ENCODE results near the gene GALNT5. TPM values are rescaled to one million over a fixed set of nuclear protein-coding genes. Genes with fewer than 3 reads are reported as not detected.
"Not testable (repeated sequence)": the region's sequence is repeated elsewhere in the genome, so short reads cannot be mapped to it uniquely, and the experiment has no call there.

GALNT5 gene
- total RNA-seq, 2 experiments from 2014 or later: 0.04 TPM; not detected in 1

GRCh38 chr2:157264099-157264498, 6.6 kb downstream of the GALNT5 start:
- Mint-ChIP-seq H3K36me3 (ENCODE audit: low read depth) (no peaks in the 10 kb centered on the region), H3K4me3 (no peak overlapping the region), H3K4me1 (peaks cover 27% of the 10 kb centered on the region), H3K27me3 (no peaks in the 10 kb centered on the region), H3K27ac (no peak overlapping the region), H3K9me3 (ENCODE audit: low read depth) (no peaks in the 10 kb centered on the region)
- intact Hi-C loops (cut with DNase I, micrococcal nuclease): loop anchor here (5.0 to 10.0 kb wide), 2 partner anchors 213 to 931 kb away; no protein-coding TSS in a partner anchor
- ATAC-seq (no peak), DNase-seq (no peak)
- ChIA-PET POLR2A (no interaction called here), CTCF (interaction anchor here (1.0 to 3.0 kb wide), 3 partner anchors 38 to 63 kb away, joined by 3 to 15 read pairs (median 3); no protein-coding TSS in a partner anchor)

DNA sequence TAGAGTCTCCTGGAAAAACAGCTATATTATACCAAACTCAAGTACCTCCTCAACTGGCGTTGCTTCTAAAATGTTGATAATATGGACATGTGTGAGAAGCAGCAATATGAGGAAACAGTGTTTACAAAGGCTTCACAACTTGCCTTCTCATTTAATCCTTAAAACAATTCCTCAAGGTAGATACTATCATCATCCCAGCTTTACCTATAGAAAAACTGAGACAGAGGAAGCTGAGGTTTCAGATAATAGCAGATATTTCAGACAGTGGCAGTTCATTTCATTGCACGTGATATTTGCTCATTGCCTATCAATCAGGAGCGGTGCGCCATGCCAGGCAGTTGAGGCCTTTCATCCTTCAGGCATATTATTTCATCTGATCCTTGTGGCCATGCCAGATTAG, 8.3 kb downstream of the GALNT5 start:
- no peaks in the 10 kb centered on the region for H3K36me3 Mint-ChIP-seq (ENCODE audit: low read depth)
- H3K27me3 Mint-ChIP-seq: no peaks in the 10 kb centered on the region
- DNase-seq: no peak
- no peak overlapping the region for H3K27ac Mint-ChIP-seq
- ATAC-seq: no peak
- H3K9me3 Mint-ChIP-seq (ENCODE audit: low read depth): no peaks in the 10 kb centered on the region
- POLR2A ChIA-PET: no interaction called here
- H3K4me3 Mint-ChIP-seq: no peak overlapping the region
- CTCF ChIA-PET: interaction anchor here (0.9 to 3.0 kb wide), 3 partner anchors 13 to 37 kb away, joined by 3 to 15 read pairs (median 3); no protein-coding TSS in a partner anchor
- H3K4me1 Mint-ChIP-seq: peaks cover 20% of the 10 kb centered on the region
- intact Hi-C loops (cut with DNase I, micrococcal nuclease): loop anchor here in 1 of 2 experiments (10.0 kb wide), 1 partner anchor 929 kb away; no protein-coding TSS in a partner anchor

- no peak overlapping the region for H3K27ac Mint-ChIP-seq
- intact Hi-C loops (cut with DNase I, micrococcal nuclease): loop anchor here in 1 of 2 experiments (10.0 kb wide), 1 partner anchor 927 kb away; no protein-coding TSS in a partner anchor
- no peaks in the 10 kb centered on the region for H3K36me3 Mint-ChIP-seq (ENCODE audit: low read depth)
- peaks cover 28% of the 10 kb centered on the region for H3K4me1 Mint-ChIP-seq
- H3K4me3 Mint-ChIP-seq: no peak overlapping the region
- ChIA-PET POLR2A (no interaction called here), CTCF (interaction anchor here (0.8 kb wide), 1 partner anchor 94 kb away, joined by 3 read pairs; no protein-coding TSS in a partner anchor)
- DNase-seq: peak; percentile 42
- peak; percentile 45 for ATAC-seq
- H3K9me3 Mint-ChIP-seq (ENCODE audit: low read depth): no peaks in the 10 kb centered on the region
- H3K27me3 Mint-ChIP-seq: no peaks in the 10 kb centered on the region
Measured at GRCh38 chr2:157267476-157267875, 10.0 kb downstream of the GALNT5 start.

- Mint-ChIP-seq H3K36me3 (ENCODE audit: low read depth) (no peaks in the 10 kb centered on the region), H3K4me1 (peaks cover 27% of the 10 kb centered on the region), H3K27me3 (peaks cover 3% of the 10 kb centered on the region), H3K9me3 (ENCODE audit: low read depth) (no peaks in the 10 kb centered on the region), H3K27ac (no peak overlapping the region), H3K4me3 (no peak overlapping the region)
- DNase-seq: no peak
- intact Hi-C loops (cut with DNase I, micrococcal nuclease): loop anchor here in 1 of 2 experiments (10.0 kb wide), 1 partner anchor 926 kb away; no protein-coding TSS in a partner anchor
- CTCF ChIA-PET: interaction anchor here (1.5 kb wide), 1 partner anchor 34 kb away, joined by 4 read pairs; no protein-coding TSS in a partner anchor
- POLR2A ChIA-PET: no interaction called here
- no peak for ATAC-seq
Measured at GRCh38 chr2:157269060-157269459, 11.6 kb downstream of the GALNT5 start.

- Mint-ChIP-seq H3K4me1 (peaks cover 27% of the 10 kb centered on the region), H3K27me3 (peaks cover 7% of the 10 kb centered on the region), H3K4me3 (no peak overlapping the region), H3K36me3 (ENCODE audit: low read depth) (no peaks in the 10 kb centered on the region), H3K27ac (no peak overlapping the region), H3K9me3 (ENCODE audit: low read depth) (no peaks in the 10 kb centered on the region)
- ATAC-seq: no peak
- intact Hi-C loops (cut with DNase I, micrococcal nuclease): loop anchor here in 1 of 2 experiments (10.0 kb wide), 1 partner anchor 925 kb away; no protein-coding TSS in a partner anchor
- ChIA-PET CTCF (interaction anchor here (0.9 to 2.4 kb wide), 4 partner anchors 9 to 97 kb away, joined by 3 to 12 read pairs (median 4); no protein-coding TSS in a partner anchor), POLR2A (no interaction called here)
- DNase-seq: no peak
Measured at GRCh38 chr2:157269922-157270321, 12.4 kb downstream of the GALNT5 start.

DNA sequence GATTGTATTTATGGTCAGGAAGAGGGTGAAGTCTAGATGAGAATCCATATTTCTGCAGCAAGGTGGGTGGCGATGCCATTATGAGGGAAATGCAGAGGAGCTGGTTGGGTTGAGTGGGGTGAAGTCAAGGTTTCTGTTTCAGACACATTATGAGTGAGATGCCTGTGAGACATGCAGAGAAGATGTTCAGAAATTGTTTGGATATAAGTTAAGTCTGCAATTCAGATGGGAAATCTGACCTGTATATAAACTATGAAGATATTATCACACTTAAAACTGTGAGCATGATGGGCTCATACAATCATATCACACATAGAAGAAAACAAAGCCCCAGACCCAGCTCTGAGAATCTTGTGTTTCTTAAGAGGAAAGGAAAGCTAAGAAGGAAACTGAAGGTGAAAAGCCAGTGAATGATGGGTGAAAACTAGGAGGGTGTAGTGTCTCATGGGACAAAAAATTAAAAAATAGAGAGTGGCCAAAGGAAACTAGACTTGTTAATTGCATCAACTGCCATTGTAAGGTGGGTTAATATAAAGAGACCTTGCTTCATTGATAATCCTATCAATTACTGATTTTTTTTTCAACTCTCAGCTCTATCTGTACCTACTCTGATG, 14.2 kb downstream of the GALNT5 start:
- ChIA-PET POLR2A (interaction anchor here (0.6 to 0.8 kb wide), 4 partner anchors 11 to 791 kb away, joined by 3 to 7 read pairs (median 4); no protein-coding TSS in a partner anchor), CTCF (interaction anchor here (0.6 to 2.4 kb wide), 5 partner anchors 11 to 32 kb away, joined by 3 to 12 read pairs (median 4); partner anchors contain the start of gene GALNT5)
- Mint-ChIP-seq H3K4me1 (peaks cover 27% of the 10 kb centered on the region), H3K36me3 (ENCODE audit: low read depth) (no peaks in the 10 kb centered on the region), H3K27ac (peak overlapping the region; percentile 32), H3K27me3 (peaks cover 7% of the 10 kb centered on the region), H3K4me3 (no peak overlapping the region), H3K9me3 (ENCODE audit: low read depth) (no peaks in the 10 kb centered on the region)
- DNase-seq: peak; percentile 39
- ATAC-seq: peak; percentile 82
- intact Hi-C loops (cut with DNase I, micrococcal nuclease): no loop called here

DNA sequence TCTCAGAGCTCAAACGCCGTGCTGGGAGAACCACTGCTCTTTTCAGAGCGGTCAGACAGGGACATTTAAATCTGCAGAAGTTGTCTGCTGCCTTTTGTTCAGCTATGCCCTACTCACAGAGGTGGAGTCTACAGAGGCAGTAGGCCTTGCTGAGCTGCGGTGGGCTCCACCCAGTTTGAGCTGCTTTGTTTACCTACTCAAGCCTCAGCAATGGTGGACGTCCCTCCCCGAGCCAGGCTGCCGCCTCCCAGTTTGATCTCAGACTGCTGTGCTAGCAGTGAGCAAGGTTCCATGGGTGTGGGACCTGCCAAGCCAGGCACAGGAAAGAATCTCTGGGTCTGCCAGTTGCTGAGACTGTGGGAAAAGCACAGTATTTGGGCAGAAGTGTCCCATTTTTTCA, 21.8 kb downstream of the GALNT5 start:
- H3K27ac Mint-ChIP-seq; H3K9me3 Mint-ChIP-seq (ENCODE audit: low read depth); intact Hi-C loops (cut with DNase I, micrococcal nuclease); H3K36me3 Mint-ChIP-seq (ENCODE audit: low read depth); DNase-seq; ATAC-seq; H3K4me1 Mint-ChIP-seq; H3K4me3 Mint-ChIP-seq: not testable (repeated sequence)
- CTCF ChIA-PET: interaction anchor here (0.8 to 1.6 kb wide), 2 partner anchors 18 to 23 kb away, joined by 3 to 10 read pairs; no protein-coding TSS in a partner anchor
- H3K27me3 Mint-ChIP-seq: peaks cover 29% of the 10 kb centered on the region
- POLR2A ChIA-PET: interaction anchor here (0.6 kb wide), 1 partner anchor 89 kb away, joined by 3 read pairs; no protein-coding TSS in a partner anchor

GRCh38 chr2:157281316-157281715, 23.8 kb downstream of the GALNT5 start:
- POLR2A ChIA-PET: no interaction called here
- no peak for ATAC-seq
- H3K9me3 Mint-ChIP-seq (ENCODE audit: low read depth): peaks cover 2% of the 10 kb centered on the region
- no peaks in the 10 kb centered on the region for H3K4me1 Mint-ChIP-seq
- intact Hi-C loops (cut with DNase I, micrococcal nuclease): no loop called here
- peaks cover 27% of the 10 kb centered on the region for H3K27me3 Mint-ChIP-seq
- CTCF ChIA-PET: interaction anchor here (0.6 to 1.5 kb wide), 6 partner anchors 16 to 216 kb away, joined by 3 to 4 read pairs (median 4); no protein-coding TSS in a partner anchor
- no peak for DNase-seq
- no peak overlapping the region for H3K27ac Mint-ChIP-seq
- H3K4me3 Mint-ChIP-seq: no peak overlapping the region
- H3K36me3 Mint-ChIP-seq (ENCODE audit: low read depth): no peaks in the 10 kb centered on the region

DNA sequence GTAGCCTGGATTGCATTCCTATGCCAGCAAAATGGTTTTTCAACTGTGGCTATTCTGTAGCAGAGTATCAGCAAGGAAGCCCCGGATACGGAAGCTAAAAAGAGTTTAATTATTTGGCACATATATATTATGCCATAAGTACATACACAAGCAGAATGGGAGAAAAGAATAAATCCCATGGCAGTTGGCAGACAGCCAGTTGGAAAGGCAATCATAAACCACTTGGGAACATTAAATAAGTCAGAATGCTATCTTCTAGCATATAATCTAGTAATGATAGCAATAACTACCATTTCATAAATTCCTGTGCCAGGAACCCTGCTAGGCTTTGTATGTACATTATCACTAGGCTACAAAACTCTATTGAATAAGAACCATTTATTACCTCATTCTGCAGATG, 26.0 kb downstream of the GALNT5 start:
- CTCF ChIA-PET: no interaction called here

GRCh38 chr2:157287160-157287559, 29.7 kb downstream of the GALNT5 start:
- Mint-ChIP-seq H3K27me3 (peaks cover 4% of the 10 kb centered on the region), H3K4me1 (no peaks in the 10 kb centered on the region), H3K36me3 (ENCODE audit: low read depth) (no peaks in the 10 kb centered on the region), H3K4me3 (no peak overlapping the region), H3K27ac (no peak overlapping the region), H3K9me3 (ENCODE audit: low read depth) (no peaks in the 10 kb centered on the region)
- DNase-seq (no peak), ATAC-seq (no peak)
- ChIA-PET CTCF (interaction anchor here (2.3 to 3.5 kb wide), 2 partner anchors 15 kb away, joined by 12 to 21 read pairs; no protein-coding TSS in a partner anchor), POLR2A (no interaction called here)
- intact Hi-C loops (cut with DNase I, micrococcal nuclease): no loop called here

More for the DNA sequence above, 26.0 kb downstream of the GALNT5 start:
- no peak for ATAC-seq
- Mint-ChIP-seq H3K4me3 (no peak overlapping the region), H3K36me3 (ENCODE audit: low read depth) (no peaks in the 10 kb centered on the region), H3K27ac (no peak overlapping the region), H3K27me3 (peaks cover 14% of the 10 kb centered on the region), H3K4me1 (no peaks in the 10 kb centered on the region), H3K9me3 (ENCODE audit: low read depth) (peaks cover 2% of the 10 kb centered on the region)
- POLR2A ChIA-PET: no interaction called here
- intact Hi-C loops (cut with DNase I, micrococcal nuclease): no loop called here
- DNase-seq: no peak

DNA sequence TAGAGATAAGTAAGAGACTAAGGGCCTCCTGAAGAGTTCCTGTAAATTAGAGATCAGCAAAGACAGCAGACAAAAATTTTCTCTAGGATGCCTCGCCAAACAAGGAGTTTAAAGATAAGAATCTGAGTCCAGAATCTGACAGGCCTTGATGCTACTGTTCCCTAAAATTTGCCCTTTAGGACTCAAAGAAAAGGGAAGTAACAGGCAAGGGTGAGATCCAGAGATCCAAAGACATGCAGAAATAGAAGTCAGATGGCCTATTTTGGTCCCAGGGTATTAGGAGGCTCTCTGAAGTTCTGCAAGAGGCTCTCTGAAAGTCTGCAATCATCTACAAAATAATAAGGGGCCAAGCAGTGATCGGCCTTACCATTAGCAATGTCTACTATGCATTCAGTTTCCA, 33.0 kb downstream of the GALNT5 start:
- Mint-ChIP-seq H3K27me3 (no peaks in the 10 kb centered on the region), H3K9me3 (ENCODE audit: low read depth) (no peaks in the 10 kb centered on the region), H3K4me1 (no peaks in the 10 kb centered on the region), H3K4me3 (no peak overlapping the region), H3K27ac (no peak overlapping the region), H3K36me3 (ENCODE audit: low read depth) (no peaks in the 10 kb centered on the region)
- ATAC-seq (no peak), DNase-seq (no peak)
- intact Hi-C loops (cut with DNase I, micrococcal nuclease): no loop called here
- ChIA-PET POLR2A (no interaction called here), CTCF (interaction anchor here (3.5 kb wide), 1 partner anchor 12 kb away, joined by 21 read pairs; no protein-coding TSS in a partner anchor)
